H1 (cell line): ENCODE results near the gene NLRP7. TPM values are rescaled to one million over a fixed set of nuclear protein-coding genes. Genes with fewer than 3 reads are reported as not detected.

Source experiments
- CTCF ChIA-PET: fragments of 300-600 bp; sonication (Branson Sonifier 250); formaldehyde crosslinking; loops from one replicate; lab custom pipeline; 2021; ENCODE audit not compliant: partially characterized antibody; lab: Charles Lee
- POLR2A ChIA-PET: fragments of 300-600 bp; sonication (Branson Sonifier 250); formaldehyde crosslinking; loops from one replicate; lab custom pipeline; 2021; ENCODE audit warnings: inconsistent platforms; ENCODE audit not compliant: partially characterized antibody; lab: Charles Lee
- DNase-seq, 2 experiments: peaks; one replicate each; pipeline versions ENCODE4 v3.0.0 to v3.0.0-alpha.2; 2010 to 2022; ENCODE audit warnings: low spot score in 2 of 2, low read depth in 1 of 2, mixed read lengths in 1 of 2
- FAIRE-seq: peaks from 2 replicates; lab custom pipeline; 2011; peaks lifted over from hg19 to GRCh38; lab: Jason Lieb, UNC
- H2AFZ ChIP-seq: 2 replicates; pipeline ENCODE4 v1.8.1; 2012; ENCODE audit warnings: low read length, inconsistent platforms
- H2AK5ac ChIP-seq: 2 replicates; pipeline ENCODE4 v1.6.1; 2013; ENCODE audit warnings: low read depth, low read length
- H2BK120ac ChIP-seq: replicated peaks from 2 replicates; pipeline ENCODE3; 2013; ENCODE audit warnings: low read depth, low read length, inconsistent platforms
- H2BK12ac ChIP-seq: 2 replicates; pipeline ENCODE4 v1.6.1; 2013; ENCODE audit warnings: low read depth, low read length
- H2BK15ac ChIP-seq: 2 replicates; pipeline ENCODE4 v1.6.1; 2013; ENCODE audit warnings: low read length
- H2BK20ac ChIP-seq: 2 replicates; pipeline ENCODE4 v1.6.1; 2013; ENCODE audit warnings: low read length
- H2BK5ac ChIP-seq: 2 replicates; pipeline ENCODE4 v1.6.1; 2013; ENCODE audit warnings: low read depth, low read length
- H3K14ac ChIP-seq: 2 replicates; pipeline ENCODE4 v1.6.1; 2013; ENCODE audit warnings: inconsistent platforms; ENCODE audit not compliant: insufficient read length
- H3K18ac ChIP-seq: 2 replicates; pipeline ENCODE4 v1.6.1; 2013; ENCODE audit warnings: low read length; ENCODE audit errors: extremely low read depth
- H3K23ac ChIP-seq: 2 replicates; pipeline ENCODE4 v1.6.1; 2013; ENCODE audit warnings: inconsistent platforms; ENCODE audit not compliant: insufficient read length
- H3K23me2 ChIP-seq: 2 replicates; pipeline ENCODE4 v1.6.1; 2013; ENCODE audit warnings: low read depth, low read length
- H3K27ac ChIP-seq: 2 replicates; pipeline ENCODE4 v1.6.1; 2011; ENCODE audit warnings: low read depth, low read length, inconsistent platforms
- H3K27me3 ChIP-seq, 4 experiments: replicated peaks in 1 of 4; 1 replicate in 1 of 4; 2 replicates in 3 of 4; pipeline versions ENCODE4 v1.6.1 to v1.8.1; 2011 to 2013; ENCODE audit warnings: low read length in 3 of 4, mild to moderate bottlenecking in 3 of 4, inconsistent platforms in 2 of 4, mixed read lengths in 2 of 4, moderate library complexity in 1 of 4; ENCODE audit not compliant: control insufficient read depth in 3 of 4, insufficient read depth in 3 of 4; ENCODE audit errors: extremely low read depth in 1 of 4
- H3K36me3 ChIP-seq, 4 experiments: 2 replicates each; pipeline versions ENCODE4 v1.6.1 to v1.8.1; 2011 to 2013; ENCODE audit warnings: mild to moderate bottlenecking in 4 of 4, low read length in 3 of 4, moderate library complexity in 2 of 4, control low read depth in 1 of 4, inconsistent platforms in 1 of 4; ENCODE audit not compliant: insufficient read depth in 4 of 4, control insufficient read depth in 2 of 4
- H3K4ac ChIP-seq: replicated peaks from 2 replicates; pipeline ENCODE3; 2013; ENCODE audit warnings: low read length, low read depth, mixed read lengths, inconsistent platforms; ENCODE audit not compliant: insufficient read length
- H3K4me1 ChIP-seq, 4 experiments: replicated peaks in 1 of 4; 1 replicate in 1 of 4; 2 replicates in 3 of 4; pipeline versions ENCODE4 v1.6.1 to v1.8.1; 2011 to 2013; ENCODE audit warnings: low read length in 3 of 4, inconsistent platforms in 2 of 4, mixed read lengths in 1 of 4; ENCODE audit not compliant: insufficient read depth in 4 of 4, control insufficient read depth in 3 of 4
- H3K4me2 ChIP-seq, 2 experiments: 2 replicates each; pipeline versions ENCODE4 v1.6.1 to v1.8.1; 2011 to 2013; ENCODE audit warnings: low read depth in 2 of 2, low read length in 2 of 2, control low read depth in 1 of 2, inconsistent platforms in 1 of 2, mild to moderate bottlenecking in 1 of 2; ENCODE audit not compliant: insufficient read depth in 1 of 2
- H3K4me3 ChIP-seq, 4 experiments: fragments of 200-600, 300-600 bp in 1 of 4; sonication (generic), shearing (Covaris generic), sonication (Bioruptor Twin) in 1 of 4; 2 replicates each; pipeline versions ENCODE4 v1.5.1 to v1.8.1; 2011 to 2016; ENCODE audit warnings: low read length in 4 of 4, low read depth in 3 of 4, control low read depth in 2 of 4, inconsistent platforms in 2 of 4, mild to moderate bottlenecking in 2 of 4, mixed read lengths in 1 of 4, moderate library complexity in 1 of 4; ENCODE audit not compliant: insufficient read depth in 2 of 4; ENCODE audit errors: extremely low read depth in 1 of 4
- H3K56ac ChIP-seq: replicated peaks from 2 replicates; pipeline ENCODE3; 2013; ENCODE audit warnings: low read depth, mild to moderate bottlenecking, mixed read lengths, low read length, inconsistent platforms; ENCODE audit not compliant: insufficient read length
- H3K79me1 ChIP-seq: 2 replicates; pipeline ENCODE4 v1.6.1; 2013; ENCODE audit warnings: low read depth, low read length, control low read depth
- H3K79me2 ChIP-seq, 2 experiments: 2 replicates each; pipeline versions ENCODE4 v1.6.1 to v1.8.1; 2012 to 2013; ENCODE audit warnings: low read length in 2 of 2, mild to moderate bottlenecking in 2 of 2, inconsistent platforms in 1 of 2; ENCODE audit not compliant: insufficient read depth in 2 of 2, control insufficient read depth in 1 of 2
- H3K9ac ChIP-seq, 4 experiments: replicated peaks in 1 of 4; 1 replicate in 1 of 4; 2 replicates in 3 of 4; pipeline versions ENCODE4 v1.6.1 to v1.8.1; 2011 to 2013; ENCODE audit warnings: low read depth in 3 of 4, low read length in 3 of 4, control low read depth in 2 of 4, mild to moderate bottlenecking in 2 of 4, moderate library complexity in 2 of 4, inconsistent platforms in 1 of 4; ENCODE audit errors: extremely low read depth in 1 of 4
- H3K9me3 ChIP-seq, 2 experiments: 2 replicates each; pipeline versions ENCODE4 v1.6.1 to v1.8.1; 2012 to 2013; ENCODE audit warnings: mild to moderate bottlenecking in 2 of 2, moderate library complexity in 2 of 2, control low read depth in 1 of 2, inconsistent platforms in 1 of 2, low read depth in 1 of 2, low read length in 1 of 2, mixed read lengths in 1 of 2; ENCODE audit not compliant: insufficient read depth in 2 of 2
- H4K20me1 ChIP-seq, 2 experiments: replicated peaks in 1 of 2; 2 replicates each; pipeline versions ENCODE3 to v1.8.1; 2011 to 2013; ENCODE audit warnings: inconsistent platforms in 2 of 2, low read length in 2 of 2, mild to moderate bottlenecking in 1 of 2; ENCODE audit not compliant: insufficient read depth in 2 of 2, control insufficient read depth in 1 of 2
- H4K5ac ChIP-seq: 2 replicates; pipeline ENCODE4 v1.6.1; 2013; ENCODE audit warnings: low read length, low read depth, mixed read lengths, inconsistent platforms; ENCODE audit not compliant: insufficient read length
- H4K8ac ChIP-seq: 2 replicates; pipeline ENCODE4 v1.8.0; 2013; ENCODE audit warnings: mild to moderate bottlenecking, moderate library complexity, low read length, inconsistent platforms; ENCODE audit not compliant: insufficient read depth; ENCODE audit errors: extremely low read depth
- H4K91ac ChIP-seq: replicated peaks from 2 replicates; pipeline ENCODE3; 2013; ENCODE audit warnings: low read length, mixed read lengths, inconsistent platforms; ENCODE audit not compliant: insufficient read length
- SP4 ChIP-seq: IDR thresholded peaks from 2 replicates; pipeline ENCODE4 v1.6.1; 2012; ENCODE audit warnings: low read length, inconsistent platforms
- SRF ChIP-seq: IDR thresholded peaks from 2 replicates; pipeline ENCODE4 v1.6.1; 2011; ENCODE audit warnings: mild to moderate bottlenecking, low read depth, low read length, moderate library complexity
- WGBS, 2 experiments: shearing (Covaris generic) in 1 of 2; methylation state at CpG; one replicate each; pipeline versions ENCODE4 v1.1.6 to v1.1.7; 2013 to 2015; ENCODE audit warnings: low lambda C conversion rate in 2 of 2, mixed read lengths in 2 of 2, inconsistent platforms in 1 of 2, low coverage in 1 of 2, missing lambda C conversion rate in 1 of 2; ENCODE audit not compliant: insufficient replicate concordance in 2 of 2, insufficient coverage in 1 of 2, insufficient read length in 1 of 2; ENCODE audit errors: extremely low coverage in 1 of 2, missing lambda C conversion rate in 1 of 2; 5-methylcytosine and 5-hydroxymethylcytosine counted together
- polyA plus RNA-seq, 7 experiments: library from polyadenylated mRNA; depleted of rRNA in 3 of 7; stranded (reverse) in 5 of 7; unstranded in 2 of 7; fragments of >200 nt in 5 of 7; fragments of 200-250 nt in 2 of 7; gene quantifications; 1 replicate in 5 of 7; 2 replicates in 1 of 7; 4 replicates in 1 of 7; pipeline versions ENCODE4 v1.2.1 to v1.2.3, GENCODE V29; 2011 to 2013; ENCODE audit warnings: missing spikeins in 2 of 7, mixed read lengths in 2 of 7
- total RNA-seq: library from RNA; stranded (reverse); fragmentation: NEBNext Ultra II Directional; extraction: Animal tissue kit (Norgen Biotek cat#: 25700); gene quantifications from 2 replicates; pipeline ENCODE4 v1.2.1, GENCODE V29; 2021

Gene NLRP7
- total and polyA plus RNA-seq, 2 of the 8 experiments (the other 6 are each of a cell fraction or from before 2014, with no cell fraction given): 0.91 to 1.2 TPM

DNA sequence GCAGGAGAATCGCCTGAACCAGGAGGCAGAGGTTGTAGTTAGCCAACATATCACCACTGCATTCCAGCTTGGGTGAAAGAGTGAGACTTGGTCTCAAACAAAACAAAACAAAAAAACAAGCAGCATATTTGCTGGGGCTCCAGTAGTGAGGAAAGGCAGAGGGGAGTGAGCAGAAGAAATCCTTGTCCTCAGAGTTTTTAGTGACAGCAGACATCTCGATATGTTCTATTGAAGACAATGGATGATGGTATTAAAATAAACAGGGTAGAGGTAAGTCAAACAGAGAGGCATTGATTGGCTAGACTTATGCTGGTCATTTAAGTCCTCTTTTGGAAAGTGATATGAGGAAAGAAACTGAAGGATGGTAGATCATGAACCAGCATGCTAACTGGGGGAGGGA lies 19.0 kb downstream of the NLRP7 start:
- FAIRE-seq: no peak
- 93% methylated on average over 2 of the region's 2 CpGs; no CpG with 5 or more reads in 1 of the 2 experiments for WGBS, 2 experiments
- Histone ChIP-seq H3K4me3 (no peak overlapping the region), H4K91ac (no peak overlapping the region), H3K4me2 (no peak overlapping the region), H3K56ac (no peak overlapping the region), H4K20me1 (no peaks in the 10 kb centered on the region), H2BK12ac (no peak overlapping the region), H3K9me3 (peaks cover 13 to 20% of the 10 kb centered on the region in 2 experiments; a peak in 3 of 4 replicates), H4K5ac (no peak overlapping the region), H2AFZ (no peak overlapping the region), H4K8ac (no peak overlapping the region), H3K18ac (no peak overlapping the region), H2BK120ac (no peak overlapping the region), H2AK5ac (no peak overlapping the region), H3K9ac (no peak overlapping the region), H2BK20ac (no peak overlapping the region), H2BK15ac (no peak overlapping the region), H3K23ac (no peak overlapping the region), H3K27ac (no peak overlapping the region), H3K36me3 (no peaks in the 10 kb centered on the region), H3K27me3 (no peaks in the 10 kb centered on the region), H3K79me1 (no peaks in the 10 kb centered on the region), H3K14ac (no peak overlapping the region), H3K79me2 (no peaks in the 10 kb centered on the region), H3K23me2 (no peaks in the 10 kb centered on the region), H2BK5ac (no peak overlapping the region), H3K4ac (no peak overlapping the region), H3K4me1 (no peaks in the 10 kb centered on the region)
- TF ChIP-seq SP4 (no peak), SRF (no peak)
- DNase-seq: no peak
- POLR2A ChIA-PET: interaction anchor here (0.7 kb wide), 1 partner anchor 118 kb away, joined by 3 read pairs; no protein-coding TSS in a partner anchor
- CTCF ChIA-PET: interaction anchor here (0.6 to 1.1 kb wide), 3 partner anchors 11 to 160 kb away, joined by 3 to 5 read pairs (median 4); no protein-coding TSS in a partner anchor
